Measurements from ENCODE around the gene CPSF2.
"Not testable (repeated sequence)": the region's sequence is repeated elsewhere in the genome, so short reads cannot be mapped to it uniquely, and the experiment has no call there.

CPSF2 gene

GRCh38 chr14:92207012-92207927 lies 85.5 kb downstream of the CPSF2 start:
- no peak for DNase-seq (ENCODE audit: extremely low spot score)
- CTCF ChIA-PET: no interaction called here
- POLR2A ChIA-PET: no interaction called here
- TF ChIP-seq FOXK2 (IDR thresholded peaks at IDR 0.05) (no peak), ELF4 (IDR thresholded peaks at IDR 0.05) (no peak), LEF1 (IDR thresholded peaks at IDR 0.05; ENCODE audit: borderline replicate concordance) (no peak), NFRKB (IDR thresholded peaks at IDR 0.05) (no peak), CTBP1 (IDR thresholded peaks at IDR 0.05; ENCODE audit: borderline replicate concordance) (no peak), L3MBTL2 (conservative IDR thresholded peaks at IDR 0.05) (no peak), ARNT (IDR thresholded peaks at IDR 0.05) (no peak), FOXM1 (IDR thresholded peaks at IDR 0.05; ENCODE audit: borderline replicate concordance) (no peak), SP1 (IDR thresholded peaks at IDR 0.05) (no peak), SUZ12 (IDR thresholded peaks at IDR 0.05) (no peak), ZNF384 (IDR thresholded peaks at IDR 0.05) (no peak), BHLHE40 (IDR thresholded peaks at IDR 0.05; ENCODE audit: borderline replicate concordance) (no peak), HDGF (IDR thresholded peaks at IDR 0.05; ENCODE audit: borderline replicate concordance) (no peak), TARDBP (IDR thresholded peaks at IDR 0.05) (no peak)
- TF ChIP-seq, protein P1, sequence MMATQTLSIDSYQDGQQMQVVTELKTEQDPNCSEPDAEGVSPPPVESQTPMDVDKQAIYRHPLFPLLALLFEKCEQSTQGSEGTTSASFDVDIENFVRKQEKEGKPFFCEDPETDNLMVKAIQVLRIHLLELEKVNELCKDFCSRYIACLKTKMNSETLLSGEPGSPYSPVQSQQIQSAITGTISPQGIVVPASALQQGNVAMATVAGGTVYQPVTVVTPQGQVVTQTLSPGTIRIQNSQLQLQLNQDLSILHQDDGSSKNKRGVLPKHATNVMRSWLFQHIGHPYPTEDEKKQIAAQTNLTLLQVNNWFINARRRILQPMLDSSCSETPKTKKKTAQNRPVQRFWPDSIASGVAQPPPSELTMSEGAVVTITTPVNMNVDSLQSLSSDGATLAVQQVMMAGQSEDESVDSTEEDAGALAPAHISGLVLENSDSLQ (IDR thresholded peaks at IDR 0.05): no peak

GRCh38 chr14:92207928-92208265 lies 86.1 kb downstream of the CPSF2 start:
- CTCF ChIA-PET: no interaction called here

GRCh38 chr14:92209141-92209540 lies 87.4 kb downstream of the CPSF2 start:
- POLR2A ChIA-PET: interaction anchor here (0.6 to 0.8 kb wide), 2 partner anchors 9 to 186 kb away, joined by 3 read pairs; no protein-coding TSS in a partner anchor
- DNase-seq (ENCODE audit: extremely low spot score): no peak
- CTCF ChIA-PET: interaction anchor here (0.5 kb wide), 1 partner anchor 122 kb away, joined by 3 read pairs; no protein-coding TSS in a partner anchor
- TF ChIP-seq SUZ12 (IDR thresholded peaks at IDR 0.05) (no peak), ELF4 (IDR thresholded peaks at IDR 0.05) (no peak), FOXM1 (IDR thresholded peaks at IDR 0.05; ENCODE audit: borderline replicate concordance) (no peak), ARNT (IDR thresholded peaks at IDR 0.05) (no peak), LEF1 (IDR thresholded peaks at IDR 0.05; ENCODE audit: borderline replicate concordance) (no peak), FOXA1 (IDR thresholded peaks at IDR 0.05) (no peak), FOXK2 (IDR thresholded peaks at IDR 0.05) (no peak), L3MBTL2 (conservative IDR thresholded peaks at IDR 0.05) (no peak)

More at GRCh38 chr14:92207928-92208265, 86.1 kb downstream of the CPSF2 start:
- POLR2A ChIA-PET: no interaction called here
- DNase-seq (ENCODE audit: extremely low spot score): no peak
- no peak for TF ChIP-seq SP1 (IDR thresholded peaks at IDR 0.05)
- TF ChIP-seq BHLHE40 (IDR thresholded peaks at IDR 0.05; ENCODE audit: borderline replicate concordance): no peak
- TF ChIP-seq HDGF (IDR thresholded peaks at IDR 0.05; ENCODE audit: borderline replicate concordance): no peak
- no peak for TF ChIP-seq ELF4 (IDR thresholded peaks at IDR 0.05)
- TF ChIP-seq LEF1 (IDR thresholded peaks at IDR 0.05; ENCODE audit: borderline replicate concordance): no peak
- no peak for TF ChIP-seq ARNT (IDR thresholded peaks at IDR 0.05)
- TF ChIP-seq NFRKB (IDR thresholded peaks at IDR 0.05): no peak
- TF ChIP-seq CTBP1 (IDR thresholded peaks at IDR 0.05; ENCODE audit: borderline replicate concordance): no peak
- TF ChIP-seq L3MBTL2 (conservative IDR thresholded peaks at IDR 0.05): no peak
- no peak for TF ChIP-seq FOXM1 (IDR thresholded peaks at IDR 0.05; ENCODE audit: borderline replicate concordance)
- no peak for TF ChIP-seq ZNF384 (IDR thresholded peaks at IDR 0.05)
- no peak for TF ChIP-seq FOXK2 (IDR thresholded peaks at IDR 0.05)
- TF ChIP-seq SUZ12 (IDR thresholded peaks at IDR 0.05): no peak
- TF ChIP-seq FOXA1 (IDR thresholded peaks at IDR 0.05): no peak
- TF ChIP-seq TARDBP (IDR thresholded peaks at IDR 0.05): no peak
- TF ChIP-seq, protein P1 (IDR thresholded peaks at IDR 0.05): no peak

- DNase-seq (ENCODE audit: extremely low spot score); POLR2A ChIA-PET; CTCF ChIA-PET: not testable (repeated sequence)
Measured at GRCh38 chr14:92213125-92213524, 91.4 kb downstream of the CPSF2 start.

DNA sequence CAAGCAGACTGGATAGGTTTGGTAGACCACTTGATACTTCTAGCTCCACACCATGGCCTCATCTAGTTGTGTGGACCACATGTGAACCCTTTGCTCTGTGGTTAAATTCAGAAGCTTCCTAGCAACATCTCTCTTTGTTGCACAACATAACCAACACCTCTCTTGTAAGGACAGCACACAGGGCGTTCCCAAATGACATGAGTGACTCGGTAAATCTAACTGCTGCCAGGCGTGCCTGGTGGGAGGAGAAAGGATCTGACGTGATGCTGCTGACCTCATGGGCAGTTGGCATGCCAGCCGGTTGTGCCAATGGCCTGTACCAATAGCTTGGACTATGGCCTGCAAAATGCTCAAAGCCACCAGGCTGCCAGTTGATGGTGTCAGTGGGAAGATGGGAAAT lies 93.8 kb downstream of the CPSF2 start:
- no peak for TF ChIP-seq SUZ12 (IDR thresholded peaks at IDR 0.05)
- TF ChIP-seq L3MBTL2 (conservative IDR thresholded peaks at IDR 0.05): no peak
- no peak for TF ChIP-seq FOXM1 (IDR thresholded peaks at IDR 0.05; ENCODE audit: borderline replicate concordance)
- ChIA-PET CTCF (no interaction called here), POLR2A (no interaction called here)
- DNase-seq (ENCODE audit: extremely low spot score): no peak

- TF ChIP-seq ELF4 (IDR thresholded peaks at IDR 0.05) (no peak), SUZ12 (IDR thresholded peaks at IDR 0.05) (no peak), SP1 (IDR thresholded peaks at IDR 0.05) (no peak), CTBP1 (IDR thresholded peaks at IDR 0.05; ENCODE audit: borderline replicate concordance) (no peak), TARDBP (IDR thresholded peaks at IDR 0.05) (no peak), L3MBTL2 (conservative IDR thresholded peaks at IDR 0.05) (no peak), LEF1 (IDR thresholded peaks at IDR 0.05; ENCODE audit: borderline replicate concordance) (no peak), BHLHE40 (IDR thresholded peaks at IDR 0.05; ENCODE audit: borderline replicate concordance) (no peak), FOXK2 (IDR thresholded peaks at IDR 0.05) (no peak), FOXM1 (IDR thresholded peaks at IDR 0.05; ENCODE audit: borderline replicate concordance) (no peak), ZNF384 (IDR thresholded peaks at IDR 0.05) (no peak), NFRKB (IDR thresholded peaks at IDR 0.05) (no peak), FOXA1 (IDR thresholded peaks at IDR 0.05) (no peak), ARNT (IDR thresholded peaks at IDR 0.05) (no peak), HDGF (IDR thresholded peaks at IDR 0.05; ENCODE audit: borderline replicate concordance) (no peak)
- TF ChIP-seq, protein P1 (IDR thresholded peaks at IDR 0.05): no peak
- ChIA-PET POLR2A (interaction anchor here (0.6 kb wide), 1 partner anchor 9 kb away, joined by 3 read pairs; no protein-coding TSS in a partner anchor), CTCF (no interaction called here)
Measured at GRCh38 chr14:92217936-92218335, 96.2 kb downstream of the CPSF2 start.

More at GRCh38 chr14:92217936-92218335, 96.2 kb downstream of the CPSF2 start:
- DNase-seq (ENCODE audit: extremely low spot score): no peak
